Activated naive CD8-positive, alpha-beta T cell treated with anti-CD3 and anti-CD28 coated beads, Interleukin-2, amount 10 ng/mL, durations not matched to agents 7 days and 5 days (primary cell): Measurements from ENCODE around the gene ANKS1B. TPM values are rescaled to one million over a fixed set of nuclear protein-coding genes. Genes with fewer than 3 reads are reported as not detected.

ENCODE experiments used
- ATAC-seq: fragments of 150-1000 bp; cut with Tn5 transposase; one replicate; pipeline ENCODE4 v1.10.0; 2021; ENCODE audit warnings: low read depth, moderate library complexity
- POLR2A ChIA-PET: fragments of 350-600 bp; sonication (Branson Sonifier 250); formaldehyde crosslinking; loops from one replicate; lab custom pipeline; 2021; ENCODE audit warnings: antibody characterized with exemption; lab: Charles Lee
- DNase-seq: peaks from one replicate; pipeline ENCODE4 v3.0.0; 2021
- H3K27ac Mint-ChIP-seq: one replicate; pipeline ENCODE4 v1.8.0; 2022; ENCODE audit warnings: mild to moderate bottlenecking, mixed read lengths
- H3K27me3 Mint-ChIP-seq: one replicate; pipeline ENCODE4 v1.8.0; 2022; ENCODE audit warnings: mild to moderate bottlenecking, moderate library complexity, mixed read lengths
- H3K36me3 Mint-ChIP-seq: one replicate; pipeline ENCODE4 v1.8.0; 2021; ENCODE audit warnings: mild to moderate bottlenecking, mixed read lengths
- H3K4me1 Mint-ChIP-seq: one replicate; pipeline ENCODE4 v1.8.0; 2021; ENCODE audit warnings: mixed read lengths
- H3K4me3 Mint-ChIP-seq: one replicate; pipeline ENCODE4 v1.8.0; 2022; ENCODE audit warnings: mild to moderate bottlenecking, moderate library complexity, mixed read lengths
- H3K9me3 Mint-ChIP-seq: one replicate; pipeline ENCODE4 v1.8.0; 2021; ENCODE audit warnings: mixed read lengths
- total RNA-seq, 2 experiments: library from RNA; stranded (reverse); gene quantifications; one replicate each; pipeline ENCODE4 v1.2.3, GENCODE V29; 2021

The ANKS1B gene
- total RNA-seq, 2 experiments from 2014 or later: not detected

GRCh38 chr12:99024870-99025269 is 959.9 kb downstream of the ANKS1B start:
- POLR2A ChIA-PET: no interaction called here

GRCh38 chr12:99024191-99024590 is 960.5 kb downstream of the ANKS1B start:
- Mint-ChIP-seq H3K9me3 (no peaks in the 10 kb centered on the region), H3K27me3 (peaks cover 7% of the 10 kb centered on the region), H3K4me3 (no peak overlapping the region), H3K27ac (no peak overlapping the region), H3K36me3 (no peaks in the 10 kb centered on the region), H3K4me1 (no peaks in the 10 kb centered on the region)
- POLR2A ChIA-PET: no interaction called here
- no peak for DNase-seq
- no peak for ATAC-seq

More at GRCh38 chr12:99024870-99025269, 959.9 kb downstream of the ANKS1B start:
- H3K27me3 Mint-ChIP-seq: peaks cover 7% of the 10 kb centered on the region
- no peak overlapping the region for H3K4me3 Mint-ChIP-seq
- H3K27ac Mint-ChIP-seq: no peak overlapping the region
- H3K9me3 Mint-ChIP-seq: no peaks in the 10 kb centered on the region
- no peak for ATAC-seq
- DNase-seq: no peak
- H3K4me1 Mint-ChIP-seq: no peaks in the 10 kb centered on the region
- no peaks in the 10 kb centered on the region for H3K36me3 Mint-ChIP-seq

- Mint-ChIP-seq H3K27ac (no peak overlapping the region), H3K9me3 (no peaks in the 10 kb centered on the region), H3K4me1 (no peaks in the 10 kb centered on the region), H3K27me3 (peaks cover 3% of the 10 kb centered on the region), H3K36me3 (no peaks in the 10 kb centered on the region), H3K4me3 (no peak overlapping the region)
- POLR2A ChIA-PET: no interaction called here
- DNase-seq: no peak
- ATAC-seq: no peak
Measured at GRCh38 chr12:99020871-99021270, 963.9 kb downstream of the ANKS1B start.

- Mint-ChIP-seq H3K4me3 (no peak overlapping the region), H3K4me1 (no peaks in the 10 kb centered on the region), H3K36me3 (no peaks in the 10 kb centered on the region), H3K27me3 (peaks cover under 1% of the 10 kb centered on the region), H3K27ac (no peak overlapping the region), H3K9me3 (no peaks in the 10 kb centered on the region)
- DNase-seq (no peak), ATAC-seq (no peak)
- POLR2A ChIA-PET: no interaction called here
Measured at GRCh38 chr12:99019798-99020197, 964.9 kb downstream of the ANKS1B start.

- no peak for ATAC-seq
- H3K9me3 Mint-ChIP-seq: no peaks in the 10 kb centered on the region
- no peak overlapping the region for H3K27ac Mint-ChIP-seq
- no peak for DNase-seq
- H3K4me3 Mint-ChIP-seq: no peak overlapping the region
- H3K36me3 Mint-ChIP-seq: no peaks in the 10 kb centered on the region
- no peaks in the 10 kb centered on the region for H3K4me1 Mint-ChIP-seq
- POLR2A ChIA-PET: no interaction called here
- H3K27me3 Mint-ChIP-seq: no peaks in the 10 kb centered on the region
Measured at GRCh38 chr12:99017971-99018370, 966.8 kb downstream of the ANKS1B start.

- no peak overlapping the region for H3K27ac Mint-ChIP-seq
- no peak for ATAC-seq
Measured at GRCh38 chr12:99009654-99010296, 975.0 kb downstream of the ANKS1B start.

GRCh38 chr12:99005601-99006000 is 979.1 kb downstream of the ANKS1B start:
- H3K9me3 Mint-ChIP-seq: no peaks in the 10 kb centered on the region
- H3K36me3 Mint-ChIP-seq: no peaks in the 10 kb centered on the region
- no peak overlapping the region for H3K27ac Mint-ChIP-seq
- no peak overlapping the region for H3K4me3 Mint-ChIP-seq
- DNase-seq: no peak
- ATAC-seq: no peak
- H3K4me1 Mint-ChIP-seq: no peaks in the 10 kb centered on the region
- H3K27me3 Mint-ChIP-seq: peaks cover 5% of the 10 kb centered on the region
- POLR2A ChIA-PET: no interaction called here

More at GRCh38 chr12:99009654-99010296, 975.0 kb downstream of the ANKS1B start:
- H3K27me3 Mint-ChIP-seq: no peaks in the 10 kb centered on the region
- POLR2A ChIA-PET: no interaction called here
- DNase-seq: no peak
- H3K36me3 Mint-ChIP-seq: no peaks in the 10 kb centered on the region
- H3K9me3 Mint-ChIP-seq: no peaks in the 10 kb centered on the region
- no peak overlapping the region for H3K4me3 Mint-ChIP-seq
- H3K4me1 Mint-ChIP-seq: no peaks in the 10 kb centered on the region

GRCh38 chr12:99004799-99005466 is 979.8 kb downstream of the ANKS1B start:
- Mint-ChIP-seq H3K9me3 (no peaks in the 10 kb centered on the region), H3K4me1 (no peaks in the 10 kb centered on the region), H3K27ac (no peak overlapping the region), H3K36me3 (no peaks in the 10 kb centered on the region), H3K27me3 (peaks cover 5% of the 10 kb centered on the region), H3K4me3 (no peak overlapping the region)
- POLR2A ChIA-PET: no interaction called here
- no peak for DNase-seq
- no peak for ATAC-seq

GRCh38 chr12:99002731-99003130 is 982.0 kb downstream of the ANKS1B start:
- DNase-seq: no peak
- Mint-ChIP-seq H3K4me3 (no peak overlapping the region), H3K27me3 (peaks cover 5% of the 10 kb centered on the region), H3K4me1 (no peaks in the 10 kb centered on the region), H3K27ac (no peak overlapping the region), H3K36me3 (no peaks in the 10 kb centered on the region), H3K9me3 (no peaks in the 10 kb centered on the region)
- no peak for ATAC-seq
- POLR2A ChIA-PET: no interaction called here

GRCh38 chr12:99002156-99002555 is 982.6 kb downstream of the ANKS1B start:
- no peak overlapping the region for H3K27ac Mint-ChIP-seq
- DNase-seq (no peak), ATAC-seq (no peak)
- no peak overlapping the region for H3K4me3 Mint-ChIP-seq
- peaks cover 5% of the 10 kb centered on the region for H3K27me3 Mint-ChIP-seq
- H3K9me3 Mint-ChIP-seq: no peaks in the 10 kb centered on the region
- H3K36me3 Mint-ChIP-seq: no peaks in the 10 kb centered on the region
- POLR2A ChIA-PET: no interaction called here
- H3K4me1 Mint-ChIP-seq: no peaks in the 10 kb centered on the region

- no peak overlapping the region for H3K27ac Mint-ChIP-seq
- H3K36me3 Mint-ChIP-seq: no peaks in the 10 kb centered on the region
- POLR2A ChIA-PET: no interaction called here
- no peaks in the 10 kb centered on the region for H3K9me3 Mint-ChIP-seq
- no peak for ATAC-seq
- H3K4me1 Mint-ChIP-seq: no peaks in the 10 kb centered on the region
- DNase-seq: no peak
- peaks cover 5% of the 10 kb centered on the region for H3K27me3 Mint-ChIP-seq
- no peak overlapping the region for H3K4me3 Mint-ChIP-seq
Measured at GRCh38 chr12:98999559-98999958, 985.2 kb downstream of the ANKS1B start.

- peaks cover 2% of the 10 kb centered on the region for H3K27me3 Mint-ChIP-seq
- H3K9me3 Mint-ChIP-seq: no peaks in the 10 kb centered on the region
- H3K4me3 Mint-ChIP-seq: no peak overlapping the region
- POLR2A ChIA-PET: no interaction called here
- no peaks in the 10 kb centered on the region for H3K4me1 Mint-ChIP-seq
- DNase-seq: no peak
- ATAC-seq: no peak
- no peaks in the 10 kb centered on the region for H3K36me3 Mint-ChIP-seq
- H3K27ac Mint-ChIP-seq: no peak overlapping the region
Measured at GRCh38 chr12:98998697-98999299, 985.9 kb downstream of the ANKS1B start.

- POLR2A ChIA-PET: no interaction called here
- Mint-ChIP-seq H3K36me3 (no peaks in the 10 kb centered on the region), H3K27ac (no peak overlapping the region), H3K27me3 (no peaks in the 10 kb centered on the region), H3K4me1 (no peaks in the 10 kb centered on the region), H3K4me3 (no peak overlapping the region), H3K9me3 (no peaks in the 10 kb centered on the region)
- DNase-seq: no peak
- ATAC-seq: no peak
Measured at GRCh38 chr12:98997899-98998298, 986.8 kb downstream of the ANKS1B start.

- Mint-ChIP-seq H3K4me1 (no peaks in the 10 kb centered on the region), H3K27me3 (no peaks in the 10 kb centered on the region), H3K27ac (no peak overlapping the region), H3K4me3 (no peak overlapping the region), H3K9me3 (no peaks in the 10 kb centered on the region), H3K36me3 (no peaks in the 10 kb centered on the region)
- ATAC-seq (no peak), DNase-seq (no peak)
- POLR2A ChIA-PET: no interaction called here
Measured at GRCh38 chr12:98990648-98991047, 994.1 kb downstream of the ANKS1B start.
